ENCODE data around the gene RANBP2.
"Not testable (repeated sequence)": the region's sequence is repeated elsewhere in the genome, so short reads cannot be mapped to it uniquely, and the experiment has no call there.

RANBP2 gene

GRCh38 chr2:108719149-108720044, at the start of gene RANBP2:
TSS of gene RANBP2 (plus strand) at chr2:108719482. CDS start at chr2:108719607, 125 bp downstream.
- DNase-seq = peak; percentile 94

- not testable (repeated sequence) for DNase-seq
These were observed 49.0 kb upstream of the RANBP2 start for GRCh38 chr2:108670282-108670681.

- not testable (repeated sequence) for DNase-seq
These were observed 47.0 kb upstream of the RANBP2 start for GRCh38 chr2:108672200-108672805.

- not testable (repeated sequence) for DNase-seq
These were observed 42.8 kb upstream of the RANBP2 start for GRCh38 chr2:108676522-108676921.

- DNase-seq = not testable (repeated sequence)
These were observed 42.0 kb upstream of the RANBP2 start for GRCh38 chr2:108677239-108677744.

- not testable (repeated sequence) for DNase-seq
These were observed 41.1 kb upstream of the RANBP2 start for GRCh38 chr2:108678198-108678651.

GRCh38 chr2:108680805-108681204, 38.5 kb upstream of the RANBP2 start:
- not testable (repeated sequence) for DNase-seq

GRCh38 chr2:108688818-108689756, 30.2 kb upstream of the RANBP2 start:
- not testable (repeated sequence) for DNase-seq

GRCh38 chr2:108690001-108690400, 29.3 kb upstream of the RANBP2 start:
- DNase-seq = not testable (repeated sequence)

- DNase-seq = no peak
These were observed 27.8 kb upstream of the RANBP2 start for GRCh38 chr2:108691447-108691846.

GRCh38 chr2:108701208-108701607, 18.1 kb upstream of the RANBP2 start:
- no peak for DNase-seq

- DNase-seq = no peak
These were observed 17.5 kb upstream of the RANBP2 start for GRCh38 chr2:108701806-108702205.

GRCh38 chr2:108704871-108705270, 14.4 kb upstream of the RANBP2 start:
- no peak for DNase-seq

- no peak for DNase-seq
These were observed 12.0 kb upstream of the RANBP2 start for GRCh38 chr2:108707300-108707699.

GRCh38 chr2:108716971-108717370, 2.3 kb upstream of the RANBP2 start:
- not testable (repeated sequence) for DNase-seq

GRCh38 chr2:108726048-108726447, 6.8 kb downstream of the RANBP2 start:
- not testable (repeated sequence) for DNase-seq

- not testable (repeated sequence) for DNase-seq
These were observed 15.4 kb downstream of the RANBP2 start for GRCh38 chr2:108734656-108735055.

- DNase-seq = not testable (repeated sequence)
These were observed 38.7 kb downstream of the RANBP2 start for GRCh38 chr2:108757973-108758372.

GRCh38 chr2:108762618-108763017, 43.3 kb downstream of the RANBP2 start:
- not testable (repeated sequence) for DNase-seq

GRCh38 chr2:108766671-108767070, 47.4 kb downstream of the RANBP2 start:
- not testable (repeated sequence) for DNase-seq

- not testable (repeated sequence) for DNase-seq
These were observed 48.6 kb downstream of the RANBP2 start for GRCh38 chr2:108767859-108768258.

- DNase-seq = no peak
These were observed 57.2 kb downstream of the RANBP2 start for GRCh38 chr2:108776475-108776874.
